Measurements from ENCODE around the gene GRID1. TPM values are rescaled to one million over a fixed set of nuclear protein-coding genes. Genes with fewer than 3 reads are reported as not detected.

The GRID1 gene
- total RNA-seq, 1 donor from 2014 or later: 0.22 TPM

DNA sequence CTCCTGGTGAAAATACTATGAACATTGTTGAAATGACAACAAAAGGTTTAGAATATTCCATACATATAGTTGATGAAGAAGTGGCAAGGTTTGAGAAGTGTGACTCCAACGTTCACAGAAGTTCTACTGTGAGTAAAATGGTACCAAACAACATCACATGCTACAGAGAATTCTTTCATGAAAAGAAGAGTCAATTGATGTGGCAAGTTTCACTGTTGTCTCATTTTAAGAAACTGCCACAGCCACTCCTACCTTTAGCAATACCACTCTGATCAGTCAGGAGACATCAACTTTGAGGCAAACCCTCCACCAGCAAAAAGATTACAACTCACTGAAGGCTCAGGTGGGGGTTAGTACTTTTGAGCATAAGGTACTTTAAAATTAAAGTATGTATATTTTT, 693.3 kb downstream of the GRID1 start:
- Mint-ChIP-seq H3K9me3 (ENCODE audit: low read depth) (peaks cover 7% of the 10 kb centered on the region), H3K27me3 (peaks cover 2% of the 10 kb centered on the region), H3K27ac (no peak overlapping the region)

DNA sequence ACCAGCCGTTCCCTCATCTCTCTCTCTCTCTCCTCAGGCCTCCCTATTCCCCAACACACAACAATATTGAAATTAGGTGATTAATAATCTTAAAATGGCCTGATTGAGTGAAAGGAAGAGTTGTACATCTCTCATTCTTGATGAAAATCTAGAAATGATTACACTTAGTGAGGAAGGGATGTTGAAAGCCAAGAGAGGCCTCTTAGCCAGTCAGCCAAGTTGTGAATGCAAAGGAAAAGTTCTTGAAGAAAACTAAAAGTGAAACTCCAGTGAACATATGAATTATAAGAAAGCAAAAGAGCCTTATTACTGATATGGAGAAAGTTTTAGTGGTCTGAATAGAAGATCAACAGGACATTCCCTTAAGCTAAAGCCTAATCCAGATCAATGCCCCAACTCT, 695.1 kb downstream of the GRID1 start:
- H3K27ac Mint-ChIP-seq: no peak overlapping the region
- peaks cover 15% of the 10 kb centered on the region for H3K4me1 Mint-ChIP-seq (ENCODE audit: low read depth)
- no peaks in the 10 kb centered on the region for H3K36me3 Mint-ChIP-seq (ENCODE audit: insufficient read depth)
- H3K4me3 Mint-ChIP-seq (ENCODE audit: low read depth): no peak overlapping the region
- TF ChIP-seq, protein P1, sequence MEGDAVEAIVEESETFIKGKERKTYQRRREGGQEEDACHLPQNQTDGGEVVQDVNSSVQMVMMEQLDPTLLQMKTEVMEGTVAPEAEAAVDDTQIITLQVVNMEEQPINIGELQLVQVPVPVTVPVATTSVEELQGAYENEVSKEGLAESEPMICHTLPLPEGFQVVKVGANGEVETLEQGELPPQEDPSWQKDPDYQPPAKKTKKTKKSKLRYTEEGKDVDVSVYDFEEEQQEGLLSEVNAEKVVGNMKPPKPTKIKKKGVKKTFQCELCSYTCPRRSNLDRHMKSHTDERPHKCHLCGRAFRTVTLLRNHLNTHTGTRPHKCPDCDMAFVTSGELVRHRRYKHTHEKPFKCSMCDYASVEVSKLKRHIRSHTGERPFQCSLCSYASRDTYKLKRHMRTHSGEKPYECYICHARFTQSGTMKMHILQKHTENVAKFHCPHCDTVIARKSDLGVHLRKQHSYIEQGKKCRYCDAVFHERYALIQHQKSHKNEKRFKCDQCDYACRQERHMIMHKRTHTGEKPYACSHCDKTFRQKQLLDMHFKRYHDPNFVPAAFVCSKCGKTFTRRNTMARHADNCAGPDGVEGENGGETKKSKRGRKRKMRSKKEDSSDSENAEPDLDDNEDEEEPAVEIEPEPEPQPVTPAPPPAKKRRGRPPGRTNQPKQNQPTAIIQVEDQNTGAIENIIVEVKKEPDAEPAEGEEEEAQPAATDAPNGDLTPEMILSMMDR (IDR thresholded peaks at IDR 0.05; ENCODE audit: unreplicated experiment): no peak
- no peak for DNase-seq (ENCODE audit: low spot score, unreplicated experiment)
- H3K9me3 Mint-ChIP-seq (ENCODE audit: low read depth): peaks cover 7% of the 10 kb centered on the region
- no peaks in the 10 kb centered on the region for H3K27me3 Mint-ChIP-seq

More for the DNA sequence above, 693.3 kb downstream of the GRID1 start:
- no peaks in the 10 kb centered on the region for H3K36me3 Mint-ChIP-seq (ENCODE audit: insufficient read depth)
- DNase-seq (ENCODE audit: low spot score, unreplicated experiment): no peak
- TF ChIP-seq, protein P1 (IDR thresholded peaks at IDR 0.05; ENCODE audit: unreplicated experiment): no peak
- H3K4me1 Mint-ChIP-seq (ENCODE audit: low read depth): peaks cover under 1% of the 10 kb centered on the region
- no peak overlapping the region for H3K4me3 Mint-ChIP-seq (ENCODE audit: low read depth)

DNA sequence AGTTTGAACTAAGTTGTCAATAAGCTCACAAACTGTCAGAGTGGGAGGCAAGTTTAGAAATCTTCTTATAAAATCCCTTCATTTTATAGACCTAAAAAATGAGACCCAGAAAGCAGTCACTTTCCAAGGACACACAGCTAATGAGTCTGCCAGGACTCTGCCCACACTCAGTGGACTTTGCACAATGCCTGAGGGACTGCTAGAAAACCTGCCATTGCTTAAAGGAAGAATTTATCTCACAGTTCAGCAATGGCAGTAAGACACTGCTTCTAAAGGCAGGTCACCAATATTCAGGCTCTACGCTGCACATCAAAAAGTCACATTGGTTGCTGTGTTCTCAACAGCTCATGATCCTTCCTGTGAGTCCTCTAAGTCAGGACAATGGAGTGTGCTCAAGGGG, 698.1 kb downstream of the GRID1 start:
- H3K4me3 Mint-ChIP-seq (ENCODE audit: low read depth): no peak overlapping the region
- no peaks in the 10 kb centered on the region for H3K27me3 Mint-ChIP-seq
- H3K36me3 Mint-ChIP-seq (ENCODE audit: insufficient read depth): no peaks in the 10 kb centered on the region
- TF ChIP-seq, protein P1 (IDR thresholded peaks at IDR 0.05; ENCODE audit: unreplicated experiment): no peak
- peaks cover 15% of the 10 kb centered on the region for H3K4me1 Mint-ChIP-seq (ENCODE audit: low read depth)
- no peak for DNase-seq (ENCODE audit: low spot score, unreplicated experiment)
- peaks cover 7% of the 10 kb centered on the region for H3K9me3 Mint-ChIP-seq (ENCODE audit: low read depth)
- H3K27ac Mint-ChIP-seq: no peak overlapping the region

DNA sequence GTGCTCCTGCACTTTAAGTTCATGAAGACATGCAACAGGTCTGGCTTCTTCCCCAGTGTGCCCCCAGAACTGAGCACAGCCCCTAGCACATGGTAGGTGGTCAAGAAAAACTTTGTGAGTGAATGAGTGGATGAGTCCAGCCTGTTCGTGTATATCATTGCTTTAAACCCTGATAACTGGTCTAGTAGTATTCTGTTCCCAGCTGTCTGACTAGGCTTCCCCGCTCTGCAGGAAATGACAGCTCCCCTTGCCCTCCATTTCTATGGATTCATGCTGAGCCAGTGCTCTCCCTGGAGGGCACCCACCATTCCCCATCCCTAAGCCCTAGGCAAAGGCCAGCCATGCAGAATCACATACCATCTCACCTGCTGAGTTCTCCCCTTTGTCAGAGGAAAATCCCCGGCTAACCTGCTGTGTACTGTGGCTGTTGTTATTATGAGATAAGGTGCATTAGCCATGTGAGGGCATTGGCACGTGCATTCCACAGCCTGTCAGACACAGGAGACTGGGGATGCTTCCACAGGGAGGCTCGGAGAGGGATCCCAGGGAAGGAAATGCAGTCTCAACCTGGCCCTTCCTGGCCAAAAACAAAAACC, 698.9 kb downstream of the GRID1 start:
- Mint-ChIP-seq H3K27ac (no peak overlapping the region), H3K4me1 (ENCODE audit: low read depth) (peaks cover 15% of the 10 kb centered on the region), H3K36me3 (ENCODE audit: insufficient read depth) (no peaks in the 10 kb centered on the region), H3K9me3 (ENCODE audit: low read depth) (peaks cover 2% of the 10 kb centered on the region), H3K4me3 (ENCODE audit: low read depth) (no peak overlapping the region), H3K27me3 (no peaks in the 10 kb centered on the region)
- TF ChIP-seq, protein P1 (IDR thresholded peaks at IDR 0.05; ENCODE audit: unreplicated experiment): no peak
- DNase-seq (ENCODE audit: low spot score, unreplicated experiment): no peak

DNA sequence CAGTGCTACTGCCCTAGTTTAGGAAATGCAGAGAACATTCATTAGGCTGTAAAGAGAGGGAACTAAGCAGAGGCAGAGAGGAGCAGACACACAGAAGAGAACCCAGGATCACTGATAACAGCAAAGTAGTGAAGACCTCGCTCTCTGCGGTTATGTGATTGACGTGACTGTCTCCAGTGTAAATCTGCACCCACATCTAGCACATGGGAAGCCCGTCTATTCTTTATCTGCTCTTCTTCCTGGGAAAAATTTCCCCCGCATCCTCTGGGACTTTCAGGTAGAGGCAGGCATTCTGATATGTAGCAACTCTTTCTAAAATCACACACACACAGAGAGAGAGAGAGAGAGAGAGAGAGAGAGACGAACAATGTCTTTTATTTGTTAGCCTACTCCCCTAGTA, 699.6 kb downstream of the GRID1 start:
- H3K4me1 Mint-ChIP-seq (ENCODE audit: low read depth): peaks cover 15% of the 10 kb centered on the region
- H3K9me3 Mint-ChIP-seq (ENCODE audit: low read depth): no peaks in the 10 kb centered on the region
- TF ChIP-seq, protein P1 (IDR thresholded peaks at IDR 0.05; ENCODE audit: unreplicated experiment): no peak
- DNase-seq (ENCODE audit: low spot score, unreplicated experiment): no peak
- H3K36me3 Mint-ChIP-seq (ENCODE audit: insufficient read depth): no peaks in the 10 kb centered on the region
- no peaks in the 10 kb centered on the region for H3K27me3 Mint-ChIP-seq
- H3K4me3 Mint-ChIP-seq (ENCODE audit: low read depth): no peak overlapping the region
- H3K27ac Mint-ChIP-seq: no peak overlapping the region

Data from progenitor cell of endocrine pancreas (in vitro differentiated cells).